Fibroblast of skin of scalp (primary cell): ENCODE measurements around the gene CCDC157.
A peak's percentile ranks its signal among the peaks of the same experiment; 100 is the strongest.
"Not testable (repeated sequence)": the region's sequence is repeated elsewhere in the genome, so short reads cannot be mapped to it uniquely, and the experiment has no call there.

Source experiments
- DNase-seq: peaks from one replicate; pipeline ENCODE4 v3.0.0-alpha.2; 2013

Gene CCDC157

DNA sequence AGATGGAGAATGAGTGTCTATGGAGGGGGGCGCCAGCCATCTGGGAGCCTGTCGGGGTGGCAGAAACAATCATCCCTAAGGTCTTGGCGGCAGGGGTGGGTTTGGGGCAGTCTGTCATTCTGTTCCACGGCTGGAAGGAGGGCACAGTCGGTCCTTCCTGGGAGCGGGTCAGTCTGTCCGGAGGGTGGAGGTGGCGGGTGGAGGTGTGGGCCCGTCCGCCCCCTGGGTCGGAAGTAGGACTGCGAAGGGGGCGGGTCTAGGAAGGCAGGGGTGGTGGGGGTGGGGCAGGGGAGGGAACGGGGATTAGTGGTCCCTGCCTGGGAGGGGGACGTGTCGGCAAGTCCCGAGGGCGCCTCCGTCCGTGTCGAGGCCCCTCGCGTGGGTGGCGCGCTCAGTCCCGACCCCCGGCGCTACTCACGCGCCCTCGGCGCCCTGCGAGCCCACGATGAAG, 30.5 kb upstream of the CCDC157 start:
- DNase-seq, result no peak

DNA sequence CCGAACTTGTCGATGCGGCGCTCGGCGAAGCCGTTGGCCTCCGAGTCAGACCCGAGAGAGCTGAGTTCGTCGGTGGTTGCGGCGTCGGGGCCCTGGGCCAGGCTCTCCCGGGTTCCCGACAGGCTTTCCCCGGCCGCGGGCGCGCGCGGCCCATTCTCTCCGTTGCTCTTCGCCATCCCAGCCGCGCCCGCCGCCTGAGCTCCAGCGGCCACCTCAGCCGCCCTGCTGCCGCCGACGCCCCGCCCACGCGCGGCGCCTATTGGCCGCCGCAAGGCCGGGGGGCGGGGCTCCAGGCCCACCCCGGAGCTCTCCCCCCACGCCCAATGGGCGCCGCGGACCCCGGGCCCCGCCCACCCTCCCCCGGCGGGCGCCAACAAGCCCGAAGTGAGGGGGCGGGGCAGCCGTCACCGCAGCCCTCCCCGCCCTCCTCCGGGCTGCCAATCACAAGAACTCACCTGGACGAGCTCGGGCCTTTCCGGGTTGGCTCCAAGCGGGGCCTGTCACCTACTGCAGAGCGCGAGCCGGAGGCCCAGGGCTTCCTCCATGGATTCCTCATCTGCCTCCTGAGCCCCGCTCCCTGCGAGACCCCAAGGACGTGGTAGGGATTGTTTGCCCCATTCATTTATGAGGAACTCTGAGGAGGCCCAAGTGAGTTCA, 30.0 kb upstream of the CCDC157 start, which contains the start of gene TBC1D10A:
Gene TBC1D10A, minus strand, starts transcription at position 236 of the 657 bp plus-strand sequence. Its CDS starts 60 bp downstream, at position 176.
- peak; percentile 90 for DNase-seq

DNA sequence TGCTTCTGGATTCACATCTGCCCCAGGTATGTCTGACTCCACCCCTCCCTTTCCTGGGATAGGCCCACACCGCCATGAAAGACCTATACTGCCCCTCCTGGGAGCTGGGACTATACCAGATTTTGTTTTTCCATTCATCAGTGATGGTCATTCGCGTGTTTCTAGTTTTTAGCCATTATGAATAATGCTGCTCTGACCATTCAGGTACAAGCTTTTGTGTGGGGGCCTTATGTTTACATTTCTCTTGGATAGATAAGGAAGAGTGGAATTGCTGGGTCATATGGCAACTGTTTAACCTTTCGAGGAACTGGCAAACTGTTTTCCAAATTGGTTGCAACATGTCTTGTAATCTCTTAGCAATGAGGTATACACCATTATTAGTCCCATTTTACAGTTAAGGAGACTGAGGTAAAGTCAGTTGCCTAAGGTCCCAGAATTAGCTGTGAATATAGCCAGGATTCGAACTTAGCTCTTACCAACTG, 28.9 kb upstream of the CCDC157 start:
- DNase-seq, result no peak

DNA sequence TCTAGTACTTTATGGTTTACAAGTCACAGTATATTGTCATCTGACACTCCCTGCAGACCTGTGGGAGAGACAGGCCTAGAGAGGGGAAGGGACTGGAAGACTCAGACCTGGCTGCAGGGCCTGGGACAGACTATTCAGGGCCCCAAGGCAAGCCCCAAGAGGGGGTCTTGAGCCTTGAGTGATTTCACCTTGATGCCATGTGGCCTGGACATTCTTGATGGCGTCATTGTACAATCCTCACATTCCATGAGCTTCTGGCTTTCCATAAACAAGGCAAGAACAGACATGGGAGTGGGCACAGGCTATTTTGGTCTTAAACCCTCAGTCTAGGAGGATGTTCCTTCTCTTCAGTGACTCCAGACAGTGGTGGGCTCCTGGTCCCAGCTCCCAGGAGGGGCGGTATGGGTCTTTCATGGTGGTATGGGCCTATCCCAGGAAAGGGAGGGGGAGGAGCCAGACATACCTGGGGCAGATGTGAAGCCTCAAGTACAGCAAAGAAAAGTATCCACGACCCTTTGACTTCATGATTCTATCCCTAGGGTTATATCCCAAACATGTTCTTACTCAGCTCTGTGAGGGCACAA, 28.2 kb upstream of the CCDC157 start:
- DNase-seq, result peak; percentile 46

DNA sequence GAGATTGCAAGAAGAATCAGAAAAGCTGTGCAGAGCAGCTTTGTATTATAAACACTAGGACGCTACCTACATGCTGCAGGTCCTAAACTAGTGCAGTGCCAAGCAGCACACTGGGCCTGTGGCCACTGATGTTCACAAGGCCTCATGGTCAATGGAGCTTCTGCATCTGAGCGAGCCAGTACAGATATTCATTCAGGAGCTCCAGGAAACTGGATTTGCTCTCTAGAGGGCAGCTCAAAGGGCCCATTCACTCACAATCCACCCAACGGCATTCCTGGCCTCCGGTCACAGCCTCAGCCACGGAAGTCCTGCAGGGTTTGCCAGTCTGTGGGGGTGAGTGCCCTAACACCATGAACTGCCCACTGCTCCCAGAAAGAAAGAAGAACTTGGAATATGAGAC, 24.3 kb upstream of the CCDC157 start:
- no peak for DNase-seq

DNA sequence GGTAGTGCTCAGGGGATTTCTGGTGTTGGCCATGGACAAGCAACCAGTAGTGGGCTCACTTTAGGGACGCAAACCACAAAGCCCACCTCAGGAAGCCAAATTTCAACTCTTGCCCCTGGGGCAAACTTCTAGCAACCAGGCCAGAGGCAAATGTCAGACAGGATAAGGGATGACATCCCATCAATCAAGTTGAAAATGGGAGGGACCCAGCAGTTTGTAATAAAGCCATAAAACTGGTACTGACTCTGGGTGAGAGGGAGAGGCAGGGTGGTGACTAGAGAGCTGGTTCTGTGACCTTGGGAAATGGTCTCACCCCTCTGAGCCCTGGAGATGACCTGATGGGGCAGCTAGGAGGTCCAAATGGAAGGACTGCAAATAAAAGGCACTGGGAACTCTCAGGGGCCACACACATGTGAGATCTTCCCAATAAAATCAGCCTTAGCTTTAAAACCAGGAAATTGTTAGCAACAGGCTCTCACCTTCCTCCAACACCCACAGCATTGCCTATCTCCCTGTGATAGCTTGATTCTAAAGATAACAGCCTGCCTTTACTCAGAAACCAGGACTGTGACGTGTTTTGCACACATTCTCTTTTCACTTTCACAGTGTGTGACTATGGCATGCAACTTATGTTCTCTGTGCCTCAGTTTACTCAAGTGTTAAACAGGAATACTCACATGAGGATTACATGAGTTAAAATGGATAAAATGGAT, 23.7 kb upstream of the CCDC157 start:
- DNase-seq, result no peak

DNA sequence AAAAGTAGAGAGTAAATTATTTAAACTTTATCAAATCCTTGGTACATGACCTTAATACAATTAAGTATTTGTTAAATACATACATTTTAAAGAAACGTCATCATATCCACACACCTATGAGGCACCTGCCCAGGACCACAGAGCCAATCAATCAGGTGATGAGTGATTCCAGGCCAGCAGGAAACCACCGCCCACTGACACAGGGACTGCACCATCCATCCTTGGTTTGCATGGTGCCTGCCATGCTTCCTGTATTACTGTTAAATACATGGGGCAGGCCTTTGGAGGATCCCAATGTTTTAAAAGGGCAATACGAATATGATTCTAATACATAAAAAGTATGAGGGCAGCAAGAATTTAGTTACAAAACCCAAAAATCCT, 23.1 kb upstream of the CCDC157 start:
- no peak for DNase-seq

DNA sequence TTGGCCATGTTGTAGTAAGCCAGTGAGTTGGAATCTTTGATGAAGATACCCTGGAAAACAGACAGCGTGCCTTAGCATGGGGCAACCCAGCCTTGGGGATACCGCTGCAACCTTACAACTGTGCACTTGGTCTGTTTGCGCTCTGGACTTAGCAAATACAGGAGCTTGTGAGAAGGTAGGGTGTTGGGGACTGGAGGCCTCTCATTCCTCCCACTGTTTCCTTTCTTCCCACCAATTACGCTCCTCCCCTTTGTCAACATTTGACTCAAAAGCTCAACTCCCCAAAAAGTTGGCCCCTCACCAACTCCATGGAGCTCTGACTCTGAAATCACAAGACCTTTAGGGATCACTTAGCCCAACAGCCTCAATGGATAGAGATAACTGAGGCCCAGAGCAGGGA, 22.2 kb upstream of the CCDC157 start:
- no peak for DNase-seq

DNA sequence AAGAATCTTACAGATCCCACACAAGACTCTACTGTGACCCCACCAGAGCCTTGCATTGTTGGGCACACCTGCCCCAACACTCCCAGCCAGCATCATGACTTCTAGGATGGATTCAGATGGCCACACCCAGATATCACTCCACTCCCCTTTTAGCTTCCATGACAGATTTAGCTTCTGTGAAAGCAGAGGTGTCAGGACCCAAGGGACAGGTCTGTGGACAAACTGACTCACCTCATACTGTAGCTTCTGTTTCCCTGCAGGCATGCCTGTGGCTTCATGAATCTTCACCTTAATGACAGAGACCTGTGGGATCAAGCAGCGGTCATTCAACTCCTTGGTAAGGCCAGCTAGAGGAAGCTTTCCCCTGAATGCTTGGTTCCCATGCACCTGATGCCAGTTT, 21.6 kb upstream of the CCDC157 start:
- no peak for DNase-seq

DNA sequence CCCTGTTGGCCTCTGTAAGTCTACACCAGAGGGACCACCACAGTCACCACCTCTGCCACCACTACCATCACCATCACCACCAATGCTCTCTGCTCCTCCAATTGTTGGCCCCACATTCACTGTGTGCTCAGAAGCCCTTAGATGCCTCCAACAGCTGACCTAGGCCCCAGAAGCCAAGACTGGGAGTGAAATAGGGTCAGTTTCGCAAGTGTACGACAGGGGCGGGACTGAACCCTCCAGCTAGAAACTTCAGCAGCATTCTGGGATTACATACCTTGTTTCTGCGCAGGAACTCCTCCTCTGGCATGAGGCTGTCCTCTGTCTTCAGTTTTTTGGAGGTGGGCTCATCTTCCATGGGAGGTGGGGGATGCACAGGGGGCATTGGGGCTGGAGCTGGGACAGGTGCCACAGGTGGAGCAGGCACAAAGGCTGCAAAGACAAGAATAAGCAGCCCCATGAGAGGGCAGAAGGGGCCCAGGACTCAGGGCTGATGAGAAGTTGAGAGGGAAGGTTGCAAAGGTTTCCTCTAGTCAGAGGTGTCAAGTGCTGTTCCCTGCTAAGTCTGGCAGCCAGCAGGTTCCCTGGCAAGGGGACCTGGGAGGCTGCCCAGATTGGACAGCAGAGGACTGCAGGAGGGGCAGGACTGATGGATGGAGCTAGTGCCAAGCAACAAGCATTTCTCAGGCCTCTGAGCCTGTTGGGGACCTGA, 19.9 kb upstream of the CCDC157 start:
- DNase-seq, result no peak

DNA sequence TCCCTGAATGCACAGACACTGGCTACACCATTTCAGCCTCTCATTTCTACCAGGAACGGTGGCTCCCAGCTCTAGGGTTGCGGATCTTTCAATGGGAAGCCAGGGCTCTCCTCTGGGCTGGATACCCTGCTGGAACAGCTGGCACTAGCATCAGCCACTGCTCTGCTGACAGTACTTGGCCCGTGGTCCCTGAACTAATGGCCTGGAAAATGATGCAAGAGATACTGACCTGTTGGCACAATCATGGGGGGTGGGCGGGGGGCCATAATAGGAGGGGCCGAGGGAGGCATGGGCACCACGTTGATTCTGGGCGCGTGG, 19.4 kb upstream of the CCDC157 start:
- no peak for DNase-seq

DNA sequence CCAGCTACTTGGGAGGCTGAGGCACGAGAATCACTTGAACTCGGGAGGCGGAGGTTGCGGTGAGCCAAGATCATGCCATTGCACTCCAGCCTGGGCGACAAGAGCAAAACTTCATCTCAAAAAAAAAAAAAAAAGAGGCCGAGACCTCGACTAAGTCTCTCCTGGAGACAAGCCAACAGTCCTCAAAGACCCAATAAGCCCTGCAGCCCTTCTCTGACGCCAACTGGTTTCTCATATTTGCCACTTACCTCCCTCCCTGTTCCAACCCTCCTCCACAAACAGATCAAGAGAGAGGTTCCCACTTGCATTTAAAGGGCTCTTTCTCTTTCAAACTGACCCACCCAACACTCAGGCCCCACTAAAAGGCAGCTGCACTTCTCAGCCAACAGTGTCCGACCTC, 18.5 kb upstream of the CCDC157 start:
- DNase-seq, result not testable (repeated sequence)

DNA sequence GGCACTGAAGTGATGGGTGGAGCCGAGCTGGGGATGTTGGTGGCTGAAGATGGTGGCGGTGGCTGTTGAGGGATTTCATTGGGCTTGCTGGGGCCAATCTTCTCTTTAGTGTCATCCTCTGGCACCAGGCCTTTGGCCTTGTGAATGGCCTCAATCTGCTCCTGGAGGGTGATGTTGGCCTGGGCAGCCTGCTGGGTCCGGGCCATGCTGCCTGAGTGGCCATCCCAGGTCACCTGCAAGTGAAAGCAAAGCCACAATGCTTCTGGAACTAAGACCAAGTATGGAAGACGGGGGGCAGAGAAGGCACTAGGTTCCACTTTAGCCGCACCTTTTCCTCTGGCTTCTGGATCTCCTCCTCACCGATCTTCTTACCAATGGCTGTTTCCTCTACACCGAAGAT, 18.0 kb upstream of the CCDC157 start:
- no peak for DNase-seq

DNA sequence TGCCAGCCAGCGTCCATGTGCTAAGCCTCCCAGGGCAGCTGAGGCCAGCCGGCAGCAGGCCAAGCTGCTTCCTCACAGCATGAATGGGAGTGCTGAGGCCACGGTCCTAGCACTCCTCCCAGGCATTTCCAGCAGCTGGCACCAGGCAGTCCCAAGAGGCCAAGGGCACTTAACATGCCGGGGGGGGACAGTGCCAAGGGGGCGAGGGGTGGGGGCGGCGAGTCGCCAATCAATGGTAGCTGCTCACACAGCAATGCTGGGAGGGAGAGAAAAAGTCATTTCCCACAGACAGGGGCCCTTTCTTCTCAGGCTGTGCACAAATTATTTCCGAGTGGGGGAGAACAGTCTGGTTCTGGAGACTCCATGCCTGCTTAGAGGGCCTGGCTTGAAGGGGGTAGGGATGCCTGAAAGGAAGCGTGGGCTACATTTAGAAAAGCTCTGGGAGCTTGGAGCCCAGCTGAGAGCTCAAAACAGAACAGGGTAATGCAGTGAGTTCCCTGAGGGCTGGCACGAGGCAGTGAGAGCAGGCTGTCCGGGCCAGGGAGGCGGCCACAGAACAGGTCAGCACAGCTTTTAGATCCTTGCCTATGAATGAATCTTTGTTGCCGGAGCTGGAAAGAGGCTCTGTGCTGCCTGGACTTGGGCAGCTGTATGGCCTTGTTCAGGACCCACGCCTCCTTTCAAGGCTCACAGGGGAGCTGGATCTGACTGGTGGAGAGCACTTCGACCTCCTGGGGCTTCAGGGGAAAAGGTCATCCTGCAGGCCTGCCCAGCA, 15.7 kb upstream of the CCDC157 start:
- no peak for DNase-seq

DNA sequence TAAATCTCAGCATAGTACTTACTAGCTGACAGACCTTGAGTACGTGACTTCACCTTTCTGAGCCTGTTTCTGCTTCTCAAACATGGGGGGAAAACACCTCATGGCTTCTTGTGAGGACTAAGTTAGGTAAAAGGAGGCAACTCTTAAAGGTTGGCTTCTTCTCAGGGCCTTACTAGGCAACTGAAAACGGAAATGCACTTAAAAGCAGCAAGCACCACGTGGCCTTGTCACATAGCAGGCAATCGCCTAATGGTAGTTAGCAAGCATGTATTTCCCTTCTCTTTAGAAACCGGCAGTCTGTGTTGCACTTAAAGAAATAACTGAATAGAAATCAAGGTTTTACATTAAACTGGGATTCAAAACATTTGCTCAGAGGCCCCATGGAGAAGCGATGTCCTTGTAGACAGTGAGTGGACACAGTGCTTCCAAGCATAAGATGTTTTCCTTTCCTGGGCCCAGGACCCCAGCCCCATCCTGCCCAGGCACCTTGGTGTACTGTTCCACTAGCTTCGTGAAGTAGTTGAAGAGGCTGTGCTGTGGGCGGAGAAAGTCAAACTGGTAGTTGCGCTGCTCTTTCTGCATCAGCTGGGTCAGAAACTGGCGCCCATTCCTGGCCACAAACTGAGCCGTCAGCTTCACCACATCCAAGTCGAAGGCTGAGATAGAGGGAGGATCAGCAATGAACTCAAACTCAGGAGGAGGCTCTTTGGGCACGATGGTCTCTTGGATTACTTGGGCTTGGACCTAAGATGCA, 12.2 kb upstream of the CCDC157 start:
- no peak for DNase-seq

DNA sequence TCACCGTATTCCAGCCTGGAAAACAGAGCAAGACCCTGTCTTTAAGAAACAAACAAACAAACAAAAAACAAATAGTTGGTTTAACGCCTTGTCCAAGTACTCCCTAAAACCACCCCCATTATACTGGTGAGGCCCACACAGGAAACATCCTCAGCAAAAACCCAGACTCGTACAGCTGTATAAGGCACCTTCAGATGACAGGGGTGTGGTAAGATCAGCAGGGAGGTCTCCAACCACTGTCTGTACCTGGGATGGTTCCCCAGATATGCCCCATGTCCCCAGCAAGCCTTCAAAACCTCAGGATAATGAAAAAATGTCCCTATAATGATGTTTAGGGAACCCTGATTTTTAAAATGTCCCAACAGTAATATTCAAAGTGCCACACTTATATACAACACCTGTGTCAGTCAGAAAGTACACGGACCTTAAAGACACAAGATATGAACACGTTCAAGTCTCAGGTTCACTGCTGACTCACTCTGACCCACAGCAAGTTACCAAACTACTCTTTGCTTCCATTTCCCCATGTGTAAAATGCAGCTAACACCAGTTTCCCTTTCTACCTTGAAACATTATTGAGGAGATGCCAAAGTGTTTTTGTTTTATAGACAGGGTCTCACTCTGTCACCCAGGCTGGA, 9.4 kb upstream of the CCDC157 start:
- DNase-seq, result no peak

DNA sequence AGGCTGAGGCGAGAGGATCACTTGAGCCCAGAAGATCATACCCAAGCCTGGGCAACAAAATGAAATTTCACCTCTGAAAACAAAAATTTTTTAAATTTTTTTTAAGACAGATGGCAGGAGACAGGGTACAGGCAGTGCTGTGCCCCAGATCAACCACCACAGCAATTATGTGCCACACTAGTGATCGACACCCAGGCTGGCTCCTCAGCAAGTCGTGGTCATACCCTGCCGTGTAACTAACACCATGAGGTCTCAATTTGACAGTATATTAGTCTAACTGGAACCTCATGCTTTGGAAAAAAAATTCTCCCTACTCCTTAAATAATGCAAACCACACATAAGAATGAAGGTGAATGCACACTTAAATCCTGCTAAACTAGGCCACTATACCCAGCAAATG, 8.4 kb upstream of the CCDC157 start:
- DNase-seq, result no peak

DNA sequence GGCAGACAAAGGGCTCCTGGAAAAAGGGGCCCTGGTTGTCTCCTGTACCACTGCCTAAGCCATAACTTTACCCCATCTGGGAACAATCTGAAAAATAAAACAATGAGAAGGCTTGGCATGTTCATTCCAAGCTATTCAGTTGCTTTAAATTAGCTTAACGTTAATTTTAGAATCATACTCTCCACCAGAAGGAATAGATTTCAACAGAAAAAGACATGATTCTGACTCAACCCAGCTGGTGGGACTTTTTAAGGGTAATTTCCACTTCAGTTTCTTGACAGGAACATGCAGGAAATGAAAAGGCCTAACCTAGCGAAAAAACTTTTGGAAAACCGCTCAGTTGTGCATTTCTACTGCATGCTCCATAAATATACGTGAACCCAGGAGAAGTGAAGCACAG, 8.0 kb upstream of the CCDC157 start:
- no peak for DNase-seq

DNA sequence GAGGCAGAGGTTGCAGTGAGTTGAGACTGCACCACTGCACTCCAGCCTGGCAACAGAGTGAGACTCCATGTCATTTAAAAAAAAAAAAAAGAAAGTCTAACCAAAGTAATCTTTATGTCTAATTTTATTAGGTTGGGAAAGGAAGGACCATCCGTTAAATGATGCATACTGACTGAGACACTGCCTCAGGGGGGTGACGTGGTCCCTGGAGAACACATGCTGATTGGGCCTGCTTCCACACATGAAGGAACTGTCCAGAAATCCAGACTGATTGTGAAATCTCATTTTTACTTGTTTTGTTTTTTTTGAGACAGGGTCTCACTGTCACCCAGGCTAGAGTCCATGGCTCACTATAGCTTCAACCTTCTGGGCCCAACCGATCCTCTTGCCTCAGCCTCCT, 5.6 kb upstream of the CCDC157 start:
- DNase-seq, result no peak

DNA sequence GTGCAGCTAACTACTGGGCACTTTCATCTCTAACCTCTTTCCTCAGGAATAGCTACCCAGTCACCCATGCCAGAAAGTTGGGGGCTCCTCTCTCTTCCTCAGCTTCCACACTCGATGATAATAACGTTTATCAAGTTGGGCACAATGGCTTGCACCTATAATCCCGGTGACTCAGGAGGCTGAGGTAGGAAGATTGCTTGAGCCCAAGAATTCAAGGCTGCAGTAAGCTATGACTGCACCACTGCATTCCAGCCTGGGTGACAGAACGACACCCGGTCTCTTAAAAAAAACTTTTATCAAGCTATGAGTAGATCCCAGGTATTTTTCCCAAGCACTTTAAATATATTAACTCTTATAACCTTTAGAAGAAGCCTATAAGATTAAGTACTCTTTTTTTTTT, 2.2 kb upstream of the CCDC157 start:
- DNase-seq, result no peak

DNA sequence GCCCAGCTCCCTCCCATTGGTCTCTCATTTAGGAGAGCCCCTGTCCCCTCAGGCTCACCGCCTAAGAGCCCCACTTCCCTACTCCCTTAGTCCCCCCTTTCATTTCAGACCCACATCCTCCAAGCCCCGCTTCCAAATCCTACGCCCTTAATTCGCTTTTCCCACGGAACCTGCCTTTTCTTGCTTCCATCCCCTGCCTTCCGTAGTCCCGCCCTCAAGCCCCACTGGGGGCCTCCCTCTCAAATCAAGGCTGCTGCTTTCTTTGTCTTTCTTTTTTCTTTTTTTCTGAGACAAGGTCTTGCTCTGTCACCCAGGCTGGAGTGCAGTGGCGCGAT, 396 bp downstream of the CCDC157 start:
- DNase-seq, result no peak
